Endothelial cell of umbilical vein (primary cell): ENCODE measurements around the gene PCDHGA5.

Experiments
- EZH2 ChIP-seq: IDR thresholded peaks from 2 replicates; pipeline ENCODE4 v1.6.1; 2012; ENCODE audit warnings: borderline replicate concordance, low read depth, mild to moderate bottlenecking, moderate library complexity, low read length, inconsistent platforms; ENCODE audit not compliant: severe bottlenecking
- FOS ChIP-seq: IDR thresholded peaks from 2 replicates; pipeline ENCODE4 v1.6.1; 2011; ENCODE audit warnings: mild to moderate bottlenecking, low read length, moderate library complexity, borderline replicate concordance; ENCODE audit not compliant: insufficient read depth
- MAX ChIP-seq: IDR thresholded peaks from 2 replicates; pipeline ENCODE4 v1.6.1; 2011; ENCODE audit not compliant: insufficient read depth, insufficient read length
- MYC ChIP-seq: IDR thresholded peaks from one replicate; pipeline ENCODE4 v1.6.1; 2011; ENCODE audit warnings: mild to moderate bottlenecking, low read depth, low read length
- POLR2A ChIP-seq: IDR thresholded peaks from 2 replicates; pipeline ENCODE4 v1.6.1; 2012; ENCODE audit warnings: low read depth, mild to moderate bottlenecking, control low read depth, low read length
- TF ChIP-seq, protein P1 (sequence below), 2 donors: IDR thresholded peaks; 1 replicate in 1 of 2; 2 replicates in 1 of 2; pipeline ENCODE4 v1.5.1; 2011; ENCODE audit warnings: low read length in 2 of 2, mild to moderate bottlenecking in 2 of 2, moderate library complexity in 2 of 2, control low read depth in 1 of 2, inconsistent platforms in 1 of 2, low read depth in 1 of 2; ENCODE audit not compliant: insufficient read depth in 1 of 2; ENCODE audit errors: extremely low read depth in 1 of 2

- TF ChIP-seq POLR2A (no peak), FOS (no peak), EZH2 (no peak), MAX (no peak), MYC (no peak)
- TF ChIP-seq, protein P1, sequence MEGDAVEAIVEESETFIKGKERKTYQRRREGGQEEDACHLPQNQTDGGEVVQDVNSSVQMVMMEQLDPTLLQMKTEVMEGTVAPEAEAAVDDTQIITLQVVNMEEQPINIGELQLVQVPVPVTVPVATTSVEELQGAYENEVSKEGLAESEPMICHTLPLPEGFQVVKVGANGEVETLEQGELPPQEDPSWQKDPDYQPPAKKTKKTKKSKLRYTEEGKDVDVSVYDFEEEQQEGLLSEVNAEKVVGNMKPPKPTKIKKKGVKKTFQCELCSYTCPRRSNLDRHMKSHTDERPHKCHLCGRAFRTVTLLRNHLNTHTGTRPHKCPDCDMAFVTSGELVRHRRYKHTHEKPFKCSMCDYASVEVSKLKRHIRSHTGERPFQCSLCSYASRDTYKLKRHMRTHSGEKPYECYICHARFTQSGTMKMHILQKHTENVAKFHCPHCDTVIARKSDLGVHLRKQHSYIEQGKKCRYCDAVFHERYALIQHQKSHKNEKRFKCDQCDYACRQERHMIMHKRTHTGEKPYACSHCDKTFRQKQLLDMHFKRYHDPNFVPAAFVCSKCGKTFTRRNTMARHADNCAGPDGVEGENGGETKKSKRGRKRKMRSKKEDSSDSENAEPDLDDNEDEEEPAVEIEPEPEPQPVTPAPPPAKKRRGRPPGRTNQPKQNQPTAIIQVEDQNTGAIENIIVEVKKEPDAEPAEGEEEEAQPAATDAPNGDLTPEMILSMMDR (IDR thresholded peaks at IDR 0.05; ENCODE audit: extremely low read depth in 1 of 2, insufficient read depth in 1 of 2, low read depth in 1 of 2, low read length in 2 of 2), result peak in 1 of 2 donors; percentile 24
These were observed 6.3 kb downstream of the PCDHGA5 start, which contains the start of gene PCDHGB3 for GRCh38 chr5:141369994-141370848.
